ENCODE results near the gene RALGPS2.

GRCh38 chr1:178740491-178740890, 15.4 kb downstream of the RALGPS2 start:
- TF ChIP-seq, protein P1, sequence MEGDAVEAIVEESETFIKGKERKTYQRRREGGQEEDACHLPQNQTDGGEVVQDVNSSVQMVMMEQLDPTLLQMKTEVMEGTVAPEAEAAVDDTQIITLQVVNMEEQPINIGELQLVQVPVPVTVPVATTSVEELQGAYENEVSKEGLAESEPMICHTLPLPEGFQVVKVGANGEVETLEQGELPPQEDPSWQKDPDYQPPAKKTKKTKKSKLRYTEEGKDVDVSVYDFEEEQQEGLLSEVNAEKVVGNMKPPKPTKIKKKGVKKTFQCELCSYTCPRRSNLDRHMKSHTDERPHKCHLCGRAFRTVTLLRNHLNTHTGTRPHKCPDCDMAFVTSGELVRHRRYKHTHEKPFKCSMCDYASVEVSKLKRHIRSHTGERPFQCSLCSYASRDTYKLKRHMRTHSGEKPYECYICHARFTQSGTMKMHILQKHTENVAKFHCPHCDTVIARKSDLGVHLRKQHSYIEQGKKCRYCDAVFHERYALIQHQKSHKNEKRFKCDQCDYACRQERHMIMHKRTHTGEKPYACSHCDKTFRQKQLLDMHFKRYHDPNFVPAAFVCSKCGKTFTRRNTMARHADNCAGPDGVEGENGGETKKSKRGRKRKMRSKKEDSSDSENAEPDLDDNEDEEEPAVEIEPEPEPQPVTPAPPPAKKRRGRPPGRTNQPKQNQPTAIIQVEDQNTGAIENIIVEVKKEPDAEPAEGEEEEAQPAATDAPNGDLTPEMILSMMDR (IDR thresholded peaks at IDR 0.05) = no peak
- no peak for TF ChIP-seq POLR2A (IDR thresholded peaks at IDR 0.05)
- TF ChIP-seq EP300 (IDR thresholded peaks at IDR 0.05) = no peak

Measured in tibial nerve (tissue), 4 donors.